GM13976 (cell line): Measurements from ENCODE around the gene SLN.

ENCODE experiments used
- DNase-seq: peaks from one replicate; pipeline ENCODE4 v3.0.0; 2012; ENCODE audit warnings: low spot score
- CTCF ChIP-seq: IDR thresholded peaks from 2 replicates; pipeline ENCODE4 v1.5.1; 2012; ENCODE audit warnings: borderline replicate concordance, mild to moderate bottlenecking; ENCODE audit not compliant: insufficient read depth; ENCODE audit errors: extremely low read depth, missing control alignments, control extremely low read depth
- in situ Hi-C: fragments of 300-500 bp; cut with MboI; formaldehyde crosslinking; loops from one replicate; pipeline ENCODE4 v1.12.0; 2022; ENCODE audit warnings: low sequenced_read_pairs, mixed read lengths, inconsistent platforms; ENCODE audit not compliant: unreplicated experiment

The SLN gene

GRCh38 chr11:107679255-107680024 lies 32.4 kb downstream of the SLN start:
- no peak for DNase-seq
- TF ChIP-seq CTCF = no peak
- in situ Hi-C loops = loop anchor here (10.0 kb wide), 1 partner anchor 105 kb away; no protein-coding TSS in a partner anchor

- TF ChIP-seq CTCF = no peak
- no peak for DNase-seq
- in situ Hi-C loops = no loop called here
These were observed 33.3 kb downstream of the SLN start for GRCh38 chr11:107678632-107678971.

- TF ChIP-seq CTCF = no peak
- in situ Hi-C loops = no loop called here
- DNase-seq = no peak
These were observed 33.8 kb downstream of the SLN start for GRCh38 chr11:107677924-107678631.

- in situ Hi-C loops = no loop called here
- no peak for DNase-seq
- TF ChIP-seq CTCF = no peak
These were observed 35.4 kb downstream of the SLN start for GRCh38 chr11:107676336-107677057.

- in situ Hi-C loops = no loop called here
- DNase-seq = no peak
- no peak for TF ChIP-seq CTCF
These were observed 36.0 kb downstream of the SLN start for GRCh38 chr11:107675902-107676301.

- DNase-seq = no peak
- TF ChIP-seq CTCF = no peak
- in situ Hi-C loops = no loop called here
These were observed 41.8 kb downstream of the SLN start for GRCh38 chr11:107669893-107670601.
